NCI-H1048 (cell line): ENCODE measurements around the gene DSCAM.
"Not testable (repeated sequence)": the region's sequence is repeated elsewhere in the genome, so short reads cannot be mapped to it uniquely, and the experiment has no call there.

Experiments
- DNase-seq: peaks from one replicate; lab custom pipeline; 2025; lab: John Stamatoyannopoulos, UW

Gene DSCAM

GRCh38 chr21:40320718-40321117 is 526.2 kb downstream of the DSCAM start:
- DNase-seq, result not testable (repeated sequence)

- DNase-seq, result no peak
Measured at GRCh38 chr21:40318371-40318770, 528.6 kb downstream of the DSCAM start.

GRCh38 chr21:40316104-40316503 is 530.9 kb downstream of the DSCAM start:
- no peak for DNase-seq

GRCh38 chr21:40315626-40316025 is 531.3 kb downstream of the DSCAM start:
- no peak for DNase-seq

GRCh38 chr21:40313260-40313659 is 533.7 kb downstream of the DSCAM start:
- DNase-seq, result no peak

- no peak for DNase-seq
Measured at GRCh38 chr21:40300300-40300699, 546.7 kb downstream of the DSCAM start.

- no peak for DNase-seq
Measured at GRCh38 chr21:40299451-40299850, 547.5 kb downstream of the DSCAM start.

- no peak for DNase-seq
Measured at GRCh38 chr21:40294345-40294744, 552.6 kb downstream of the DSCAM start.

- no peak for DNase-seq
Measured at GRCh38 chr21:40291560-40291959, 555.4 kb downstream of the DSCAM start.

GRCh38 chr21:40284409-40284808 is 562.5 kb downstream of the DSCAM start:
- no peak for DNase-seq

GRCh38 chr21:40282912-40283886 is 563.8 kb downstream of the DSCAM start:
- DNase-seq, result no peak

- DNase-seq, result no peak
Measured at GRCh38 chr21:40278345-40278744, 568.6 kb downstream of the DSCAM start.

GRCh38 chr21:40276001-40276400 is 571.0 kb downstream of the DSCAM start:
- no peak for DNase-seq

GRCh38 chr21:40272037-40272436 is 574.9 kb downstream of the DSCAM start:
- DNase-seq, result no peak

GRCh38 chr21:40271164-40271563 is 575.8 kb downstream of the DSCAM start:
- no peak for DNase-seq

- DNase-seq, result no peak
Measured at GRCh38 chr21:40270047-40270446, 576.9 kb downstream of the DSCAM start.

- DNase-seq, result no peak
Measured at GRCh38 chr21:40269239-40269638, 577.7 kb downstream of the DSCAM start.

GRCh38 chr21:40258456-40258855 is 588.5 kb downstream of the DSCAM start:
- not testable (repeated sequence) for DNase-seq

- no peak for DNase-seq
Measured at GRCh38 chr21:40257342-40257741, 589.6 kb downstream of the DSCAM start.

- no peak for DNase-seq
Measured at GRCh38 chr21:40255518-40256444, 591.2 kb downstream of the DSCAM start.

GRCh38 chr21:40254540-40255465 is 592.2 kb downstream of the DSCAM start:
- DNase-seq, result no peak

- DNase-seq, result no peak
Measured at GRCh38 chr21:40253112-40253511, 593.8 kb downstream of the DSCAM start.
